ENCODE measurements around the gene KDF1.
"Not testable (repeated sequence)": the region's sequence is repeated elsewhere in the genome, so short reads cannot be mapped to it uniquely, and the experiment has no call there.

Gene KDF1

GRCh38 chr1:26994020-26994786 is 33.9 kb upstream of the KDF1 start:
- DNase-seq (ENCODE audit: low spot score), result no peak

GRCh38 chr1:26993237-26994019 is 33.2 kb upstream of the KDF1 start, which contains the start of gene TRNP1:
TRNP1 (plus strand) TSS chr1:26993692; CDS start chr1:26993787, 95 bp downstream.
- DNase-seq (ENCODE audit: low spot score), result peak; percentile 96

- DNase-seq (ENCODE audit: low spot score), result no peak
Observed at GRCh38 chr1:26991310-26992116, 31.2 kb upstream of the KDF1 start.

GRCh38 chr1:26989403-26990109 is 29.3 kb upstream of the KDF1 start:
- not testable (repeated sequence) for DNase-seq (ENCODE audit: low spot score)

- no peak for DNase-seq (ENCODE audit: low spot score)
Observed at GRCh38 chr1:26986658-26987057, 26.4 kb upstream of the KDF1 start.

- DNase-seq (ENCODE audit: low spot score), result no peak
Observed at GRCh38 chr1:26984291-26984690, 24.0 kb upstream of the KDF1 start.

- no peak for DNase-seq (ENCODE audit: low spot score)
Observed at GRCh38 chr1:26983863-26984262, 23.6 kb upstream of the KDF1 start.

- no peak for DNase-seq (ENCODE audit: low spot score)
Observed at GRCh38 chr1:26981146-26981846, 21.0 kb upstream of the KDF1 start.

GRCh38 chr1:26978901-26979300 is 18.6 kb upstream of the KDF1 start:
- DNase-seq (ENCODE audit: low spot score), result no peak

- DNase-seq (ENCODE audit: low spot score), result no peak
Observed at GRCh38 chr1:26976621-26977510, 16.6 kb upstream of the KDF1 start.

GRCh38 chr1:26972821-26973220 is 12.6 kb upstream of the KDF1 start:
- no peak for DNase-seq (ENCODE audit: low spot score)

GRCh38 chr1:26972390-26972789 is 12.1 kb upstream of the KDF1 start:
- DNase-seq (ENCODE audit: low spot score), result no peak

GRCh38 chr1:26971590-26971989 is 11.3 kb upstream of the KDF1 start:
- DNase-seq (ENCODE audit: low spot score), result no peak

GRCh38 chr1:26970810-26971209 is 10.5 kb upstream of the KDF1 start:
- no peak for DNase-seq (ENCODE audit: low spot score)

- no peak for DNase-seq (ENCODE audit: low spot score)
Observed at GRCh38 chr1:26965628-26966027, 5.4 kb upstream of the KDF1 start.

GRCh38 chr1:26965213-26965612 is 4.9 kb upstream of the KDF1 start:
- no peak for DNase-seq (ENCODE audit: low spot score)

GRCh38 chr1:26961826-26962225 is 1.6 kb upstream of the KDF1 start:
- no peak for DNase-seq (ENCODE audit: low spot score)

- no peak for DNase-seq (ENCODE audit: low spot score)
Observed at GRCh38 chr1:26960625-26960966, 328 bp upstream of the KDF1 start.

- DNase-seq (ENCODE audit: low spot score), result no peak
Observed at GRCh38 chr1:26959270-26959669, 998 bp downstream of the KDF1 start.

GRCh38 chr1:26957306-26957705 is 3.0 kb downstream of the KDF1 start:
- DNase-seq (ENCODE audit: low spot score), result no peak

Data from HuH-7.5 (cell line).